ENCODE data around the gene UBE2B.
"Not testable (repeated sequence)": the region's sequence is repeated elsewhere in the genome, so short reads cannot be mapped to it uniquely, and the experiment has no call there.

The UBE2B gene

DNA sequence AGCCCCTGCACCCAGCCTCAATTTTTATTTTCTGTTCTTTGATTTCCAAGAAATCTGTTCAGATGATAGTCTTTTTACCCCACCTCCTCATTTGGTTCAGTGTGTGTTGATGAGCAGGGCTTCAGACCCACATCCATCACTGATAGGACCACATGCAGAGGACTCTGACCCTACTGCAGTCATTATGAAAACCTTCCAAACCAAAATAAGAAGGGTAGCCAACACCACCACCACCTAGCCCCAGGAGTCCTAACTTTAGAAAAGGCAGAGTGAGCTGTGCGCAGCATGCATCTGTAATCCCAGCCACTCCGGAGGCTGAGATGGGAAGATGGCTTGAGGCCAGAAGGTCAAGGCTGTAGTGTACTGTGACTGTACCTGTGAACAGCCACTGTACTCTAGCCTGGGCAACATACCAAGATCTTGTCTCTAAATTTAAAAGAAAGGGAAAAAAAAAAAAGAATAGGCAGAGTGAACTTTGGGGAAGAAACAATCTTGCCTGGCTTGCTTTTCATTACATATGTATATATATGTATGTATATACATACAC, 27.3 kb downstream of the UBE2B start:
- no peak for DNase-seq (ENCODE audit: low spot score)

DNA sequence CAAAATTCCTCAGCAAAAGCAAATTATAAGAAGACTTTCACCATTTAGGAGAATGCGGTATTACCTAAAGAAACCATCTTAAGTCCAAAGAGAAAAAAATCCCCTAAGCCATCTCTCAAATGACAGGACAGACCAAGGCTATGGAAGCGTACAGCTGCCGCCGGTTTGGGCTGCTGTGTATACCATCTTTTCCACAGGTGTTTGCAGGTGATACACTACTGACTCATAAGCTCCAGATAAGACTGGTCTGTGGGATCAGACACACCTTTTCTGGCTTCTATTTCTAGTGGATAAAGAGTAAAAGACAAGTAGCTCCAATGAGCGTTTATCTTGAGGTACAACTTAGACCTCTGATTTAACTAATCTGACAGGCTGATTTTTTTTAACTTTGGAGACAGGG, 32.6 kb downstream of the UBE2B start:
- DNase-seq (ENCODE audit: low spot score): peak; percentile 13

GRCh38 chr5:134406390-134406789, 35.0 kb downstream of the UBE2B start:
- no peak for DNase-seq (ENCODE audit: low spot score)

- DNase-seq (ENCODE audit: low spot score): peak; percentile 12
These were observed 38.0 kb downstream of the UBE2B start for GRCh38 chr5:134409321-134409720.

DNA sequence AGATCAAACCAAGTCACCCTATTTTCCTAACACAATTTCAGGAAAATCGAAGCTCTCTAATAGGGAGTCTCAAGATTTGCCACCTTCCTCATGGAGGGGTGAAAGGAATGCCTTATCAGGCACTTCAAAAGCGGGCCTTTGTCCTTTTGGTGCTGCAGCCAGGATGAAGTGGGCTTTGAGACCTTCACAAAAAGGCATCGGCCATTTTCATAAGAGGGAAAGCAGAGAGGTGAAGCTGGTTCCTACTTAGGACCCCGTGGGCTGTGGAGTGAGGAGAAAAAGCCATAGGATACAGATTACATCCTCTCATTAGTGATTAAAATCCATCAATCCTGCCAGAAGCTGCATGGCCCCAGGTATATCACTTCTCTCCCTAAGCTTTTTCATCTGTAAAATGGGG, 39.5 kb downstream of the UBE2B start:
- no peak for DNase-seq (ENCODE audit: low spot score)

DNA sequence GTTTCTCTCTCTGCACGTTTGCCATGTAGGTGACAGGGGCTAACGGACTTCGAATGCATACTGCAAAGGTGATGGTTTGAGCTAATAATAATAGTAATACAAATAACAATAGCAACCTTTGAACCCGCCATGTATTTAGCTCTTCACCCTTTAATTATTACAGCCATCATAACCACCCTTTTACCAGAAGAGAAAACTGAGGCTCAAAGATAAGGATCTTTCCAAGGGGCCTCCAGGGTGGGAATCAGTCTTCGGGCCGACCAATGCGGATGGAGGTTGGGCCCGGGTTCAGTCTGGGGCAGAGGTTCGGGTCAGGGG, 39.8 kb downstream of the UBE2B start:
- no peak for DNase-seq (ENCODE audit: low spot score)

DNA sequence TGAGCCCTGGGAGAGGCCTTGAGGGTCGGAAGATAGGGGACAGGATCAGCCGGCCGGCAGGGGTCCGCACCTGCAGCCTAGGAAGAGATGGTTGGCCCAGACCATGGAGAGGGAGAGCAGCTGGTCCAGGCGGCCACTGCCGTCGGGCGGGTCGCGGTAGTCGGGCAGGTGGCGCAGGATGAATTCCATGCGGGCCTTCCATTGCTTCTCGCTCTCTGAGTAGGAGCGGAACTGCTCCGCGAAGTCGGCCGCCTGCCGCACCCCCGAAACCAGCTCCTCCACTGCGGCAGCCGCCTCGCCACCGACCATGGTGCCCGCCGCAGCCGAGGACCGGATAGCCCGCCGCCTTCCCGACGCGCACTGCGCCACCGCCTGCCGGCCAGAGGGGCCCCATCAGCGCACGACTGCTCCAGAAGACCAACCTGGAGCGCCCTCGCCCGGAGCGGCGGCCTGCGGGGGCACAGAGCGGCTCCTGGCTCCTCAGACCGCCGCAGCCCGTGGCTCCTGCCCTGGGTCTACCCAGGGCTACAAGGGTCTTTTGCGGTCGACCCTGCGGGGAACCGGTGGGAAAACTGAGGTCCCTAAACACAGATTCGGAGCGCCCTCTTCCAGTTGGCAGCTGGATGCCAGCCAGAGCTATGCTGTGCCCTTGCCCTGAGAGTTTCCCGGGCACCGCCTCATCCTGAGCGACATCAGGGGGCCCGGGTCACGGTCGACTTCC, 40.3 kb downstream of the UBE2B start, which contains the start of gene CDKN2AIPNL:
TSS of gene CDKN2AIPNL (minus strand) at position 336 of the 721 bp plus-strand sequence. CDS start at position 309, 27 bp downstream.
- DNase-seq (ENCODE audit: low spot score): peak; percentile 84

- DNase-seq (ENCODE audit: low spot score): no peak
These were observed 41.7 kb downstream of the UBE2B start for GRCh38 chr5:134413046-134413445.

DNA sequence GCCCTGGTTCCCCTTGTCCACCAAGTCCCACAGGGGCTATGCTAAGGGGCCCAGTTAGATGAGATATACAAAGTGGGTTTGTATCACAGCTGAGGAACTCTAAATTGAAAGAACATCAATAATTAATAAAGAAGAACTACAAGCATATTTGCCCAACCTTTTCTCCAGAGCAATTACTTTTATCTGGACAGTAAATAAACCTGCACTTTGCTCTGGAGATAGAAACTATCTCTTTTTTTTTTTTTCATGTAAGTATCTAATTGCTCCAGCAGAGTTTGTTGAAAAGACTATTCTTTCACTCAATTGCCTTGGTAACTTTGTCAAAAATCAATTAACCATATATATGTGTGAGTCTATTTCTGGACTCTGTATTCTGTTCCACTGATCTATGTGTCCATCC, 46.3 kb downstream of the UBE2B start:
- no peak for DNase-seq (ENCODE audit: low spot score)

DNA sequence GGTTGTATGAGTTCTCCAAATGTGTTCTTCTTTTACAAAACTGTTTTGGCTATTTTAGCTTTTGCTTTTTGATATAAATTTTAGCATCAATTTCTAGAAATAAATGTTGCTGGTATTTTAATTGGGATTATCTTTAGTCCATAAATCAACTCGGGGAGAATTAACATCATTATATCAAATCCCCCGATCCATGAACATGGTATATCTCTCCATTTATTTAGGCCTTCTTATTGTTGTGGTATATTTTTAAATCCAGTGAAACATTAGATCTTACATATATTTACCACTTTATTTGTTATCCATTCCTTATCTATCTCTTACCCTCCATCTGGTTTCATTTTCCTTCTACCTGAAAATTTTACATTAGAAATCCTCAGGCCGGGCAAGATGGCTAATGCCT, 47.6 kb downstream of the UBE2B start:
- DNase-seq (ENCODE audit: low spot score): no peak

DNA sequence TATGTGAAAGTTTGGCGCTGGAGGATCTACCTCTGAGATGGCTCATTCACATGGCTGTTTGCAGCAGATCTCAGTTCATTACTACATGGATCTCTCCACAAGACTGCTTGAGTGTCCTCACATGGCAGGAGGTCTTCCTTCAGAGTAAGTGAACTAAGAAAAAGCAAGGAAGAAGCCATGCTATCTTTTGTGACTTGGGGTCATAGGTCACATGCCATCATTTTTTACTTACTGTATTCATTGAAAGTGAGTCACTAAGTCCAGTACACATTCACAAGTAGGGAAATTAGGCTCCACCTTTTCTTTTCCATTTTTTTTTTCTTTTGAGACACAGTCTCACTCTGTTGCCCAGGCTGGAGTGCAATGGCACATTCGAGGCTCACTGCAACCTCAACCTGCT, 49.0 kb downstream of the UBE2B start:
- no peak for DNase-seq (ENCODE audit: low spot score)

DNA sequence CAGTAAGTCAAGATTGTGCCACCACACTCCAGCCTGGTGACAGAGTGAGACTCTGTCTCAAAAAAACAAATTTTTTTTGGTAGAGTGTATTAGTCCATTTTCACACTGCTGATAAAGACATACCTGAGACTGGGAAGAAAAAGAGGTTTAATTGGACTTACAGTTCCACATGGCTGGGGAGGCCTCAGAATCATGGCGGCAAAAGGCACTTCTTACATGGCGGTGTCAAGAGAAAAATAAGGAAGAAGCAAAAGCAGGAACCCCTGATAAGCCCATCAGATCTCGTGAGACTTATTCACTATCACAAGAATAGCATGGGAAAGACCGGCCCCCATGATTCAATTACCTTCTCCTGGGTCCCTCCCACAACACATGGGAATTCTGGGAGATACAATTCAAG, 49.7 kb downstream of the UBE2B start:
- DNase-seq (ENCODE audit: low spot score): not testable (repeated sequence)

DNA sequence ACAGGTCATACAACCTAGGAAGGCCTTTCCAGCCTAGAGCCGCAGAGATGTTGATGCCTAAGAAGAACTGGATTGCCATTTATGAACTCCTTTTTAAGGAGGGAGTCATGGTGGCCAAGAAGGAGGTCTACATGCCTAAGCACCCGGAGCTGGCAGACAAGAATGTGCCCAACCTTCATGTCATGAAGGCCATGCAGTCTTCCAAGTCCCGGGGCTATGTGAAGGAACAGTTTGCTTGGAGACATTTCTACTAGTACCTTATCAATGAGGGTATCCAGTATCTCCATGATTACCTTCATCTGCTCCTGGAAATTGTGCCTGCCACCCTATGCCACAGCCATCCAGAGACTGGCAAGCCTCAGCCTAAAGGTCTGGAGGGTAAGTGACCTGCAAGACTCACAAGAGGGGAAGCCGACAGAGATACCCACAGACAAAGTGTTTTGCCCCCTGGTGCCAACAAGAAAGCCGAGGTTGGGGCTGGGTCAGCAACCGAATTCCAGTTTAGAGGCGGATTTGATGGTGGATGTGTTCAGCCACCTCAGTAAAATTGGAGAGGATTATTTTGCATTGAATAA, 51.5 kb downstream of the UBE2B start:
- no peak for DNase-seq (ENCODE audit: low spot score)

GRCh38 chr5:134423376-134423775, 52.0 kb downstream of the UBE2B start:
- no peak for DNase-seq (ENCODE audit: low spot score)

DNA sequence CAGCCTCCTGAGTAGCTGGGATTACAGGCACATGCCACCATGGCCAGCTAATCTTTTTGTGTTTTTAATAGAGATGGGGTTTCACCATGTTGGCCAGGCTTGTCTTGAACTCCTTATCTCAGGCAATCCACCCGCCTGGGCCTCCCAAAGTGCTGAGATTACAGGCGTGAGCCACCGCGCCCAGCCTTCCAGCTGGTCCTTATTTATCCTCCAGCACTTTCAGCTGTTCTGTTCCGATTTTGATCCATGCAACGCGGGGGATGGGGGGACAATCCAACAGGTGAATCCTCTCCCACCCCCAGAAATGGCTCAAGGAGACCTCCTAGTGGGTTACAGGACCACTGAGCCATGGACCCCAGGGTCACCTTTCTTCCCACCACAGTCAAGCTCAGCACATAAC, 55.0 kb downstream of the UBE2B start:
- DNase-seq (ENCODE audit: low spot score): no peak

DNA sequence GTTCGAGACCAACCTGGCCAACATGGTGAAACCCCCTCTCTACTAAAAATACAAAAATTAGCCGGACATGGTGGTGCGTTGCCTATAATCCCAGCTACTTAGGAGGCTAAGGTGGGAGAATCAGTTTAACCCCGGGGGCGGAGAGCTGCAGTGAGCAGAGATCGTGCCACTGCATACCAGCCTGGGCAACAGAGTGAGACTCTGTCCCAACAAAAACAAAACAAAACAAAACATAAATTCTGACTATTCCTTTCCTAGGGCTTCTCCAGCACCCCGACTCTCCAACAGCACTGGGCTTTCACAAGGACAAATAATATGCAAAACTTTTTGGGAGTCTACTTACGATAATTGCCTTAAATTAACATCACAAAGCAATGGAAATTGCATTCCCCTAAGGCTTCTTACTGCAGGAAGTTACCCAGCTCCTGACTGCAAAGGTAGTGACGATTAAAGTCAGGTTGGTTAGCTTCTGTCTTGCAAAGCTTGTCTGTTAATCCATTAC, 56.2 kb downstream of the UBE2B start:
- DNase-seq (ENCODE audit: low spot score): no peak

DNA sequence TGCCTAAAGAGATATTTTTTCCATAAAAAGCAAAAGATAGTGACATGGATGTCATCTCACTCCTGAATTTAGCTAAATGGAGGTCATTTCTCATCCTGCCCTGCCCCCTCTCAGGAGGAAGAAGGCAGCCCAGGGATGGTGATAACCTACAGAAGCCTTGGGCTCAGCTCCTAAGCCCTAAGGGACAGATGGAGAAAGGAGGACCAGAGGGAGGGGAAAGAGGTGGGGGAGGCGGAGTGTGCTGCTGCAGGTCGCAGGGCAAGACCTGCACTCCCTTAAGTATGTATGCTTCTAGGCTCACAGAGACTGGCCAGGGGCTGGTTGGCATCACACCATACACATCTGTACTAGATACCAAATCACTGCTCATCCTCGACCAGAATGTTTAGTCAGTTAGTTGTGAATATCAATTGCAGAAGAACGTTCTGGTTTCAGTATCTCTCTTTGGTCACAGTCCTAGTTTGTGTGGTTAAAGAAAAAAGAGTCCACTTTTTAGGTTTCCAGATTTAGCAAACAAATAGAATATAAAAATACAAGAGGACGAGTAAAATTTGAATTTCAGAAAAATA, 58.7 kb downstream of the UBE2B start:
- DNase-seq (ENCODE audit: low spot score): no peak

DNA sequence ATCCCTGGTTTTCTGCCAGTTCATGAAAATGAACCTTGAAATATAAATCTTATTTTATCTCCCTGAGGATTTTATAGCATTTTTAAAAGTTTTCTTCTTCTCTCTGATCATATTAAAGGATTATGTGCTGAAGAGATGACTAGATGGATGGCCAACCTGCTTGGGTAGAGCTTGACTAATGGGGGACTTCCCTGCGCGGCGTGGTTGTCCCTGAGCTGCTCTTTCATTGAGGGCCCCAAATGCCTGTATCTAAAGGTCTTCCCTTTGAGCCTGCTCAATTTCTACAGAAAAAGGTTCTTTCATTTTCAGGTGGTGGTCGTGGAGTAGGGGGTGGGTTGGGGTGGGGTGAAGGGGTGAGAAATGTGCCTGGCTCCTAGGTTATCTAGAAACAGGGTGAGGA, 60.8 kb downstream of the UBE2B start:
- no peak for DNase-seq (ENCODE audit: low spot score)

GRCh38 chr5:134432677-134433359, 61.4 kb downstream of the UBE2B start:
- DNase-seq (ENCODE audit: low spot score): no peak

DNA sequence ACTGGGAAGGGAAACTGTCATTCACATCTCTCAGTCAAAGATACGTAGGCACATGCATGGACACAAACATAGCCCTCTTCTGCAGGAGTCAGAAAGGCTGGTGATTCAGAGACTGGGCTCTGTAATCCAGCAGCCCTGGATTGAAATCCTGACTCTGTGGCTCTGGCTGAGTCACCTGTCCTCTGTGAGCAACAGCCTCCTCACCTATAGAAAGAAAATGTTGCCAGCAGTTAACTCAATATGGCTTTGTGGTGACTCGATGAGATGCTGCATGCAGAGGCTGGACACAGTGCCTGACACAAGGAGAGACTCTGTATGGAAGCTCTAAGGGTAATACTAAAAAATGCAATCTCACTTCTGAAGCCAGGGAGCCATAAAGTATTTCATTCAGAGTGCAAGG, 64.2 kb downstream of the UBE2B start:
- no peak for DNase-seq (ENCODE audit: low spot score)

DNA sequence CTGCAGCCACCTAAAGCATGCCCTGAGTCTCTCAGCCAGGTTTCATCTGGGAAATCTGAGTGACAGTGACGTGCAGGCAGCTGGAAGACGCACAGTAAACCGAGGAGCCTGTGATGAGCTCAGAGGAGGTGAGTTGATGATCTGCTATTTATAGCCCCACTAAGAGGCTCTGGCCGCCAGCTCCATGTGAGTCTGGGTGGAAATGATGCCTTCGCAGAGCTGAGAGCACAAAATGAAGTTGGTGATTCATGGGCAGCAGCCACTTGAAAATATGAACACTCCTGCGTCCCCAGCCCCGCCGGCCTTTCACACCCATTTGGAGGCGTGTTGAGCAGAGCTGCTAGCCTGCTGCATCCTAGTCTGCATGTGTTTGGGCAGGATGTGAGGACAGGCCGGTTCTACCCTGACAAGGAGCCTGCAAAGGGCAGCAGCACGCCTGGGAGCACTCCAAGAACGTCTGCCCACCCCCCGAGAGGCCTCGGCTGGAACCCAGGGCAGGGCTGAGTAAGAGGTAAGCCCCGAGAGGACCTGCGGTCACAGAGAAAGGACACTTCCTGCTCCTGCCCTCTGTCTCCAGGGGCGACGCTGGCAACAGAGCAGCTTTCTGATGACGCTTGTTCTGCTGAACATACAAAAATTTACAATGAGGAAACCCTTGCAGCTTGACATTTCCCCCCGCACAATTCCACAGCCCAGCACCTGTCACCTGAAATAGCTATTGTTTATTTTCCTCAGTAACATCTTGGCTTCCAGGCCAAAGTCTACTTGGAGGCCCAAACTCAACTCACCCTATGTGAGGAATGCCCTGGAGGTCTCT, 65.4 kb downstream of the UBE2B start:
- DNase-seq (ENCODE audit: low spot score): no peak

DNA sequence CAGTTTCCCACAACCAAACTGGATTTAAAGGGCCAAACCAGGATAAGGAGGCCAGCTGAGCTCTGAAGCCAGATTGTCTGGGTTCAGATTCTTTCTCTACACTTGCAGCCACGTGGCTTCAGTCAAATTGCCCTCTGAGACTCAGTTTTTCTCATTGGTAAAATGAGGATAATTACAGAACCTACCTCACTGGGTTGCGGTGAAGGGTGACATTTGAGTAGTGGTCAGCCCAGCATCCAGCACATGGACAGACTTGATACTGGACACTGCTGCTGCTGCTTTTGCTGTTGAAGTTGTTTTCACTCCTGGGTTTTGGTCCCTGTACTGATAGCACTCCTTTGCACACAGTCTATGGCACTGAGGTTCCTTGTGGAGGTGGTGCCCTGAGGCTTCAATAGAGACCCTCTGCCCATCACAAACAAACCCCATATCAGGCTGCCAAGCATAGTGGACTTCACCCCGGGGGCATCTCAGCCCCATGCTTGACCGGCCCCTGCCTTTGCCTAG, 66.0 kb downstream of the UBE2B start:
- DNase-seq (ENCODE audit: low spot score): no peak
